Left lung (tissue), 10 donors: ENCODE results near the gene IGIP. TPM values are rescaled to one million over a fixed set of nuclear protein-coding genes. Genes with fewer than 3 reads are reported as not detected.

Experiments
- ATAC-seq: fragments of 200-7000 bp; cut with Tn5 transposase; one replicate; pipeline ENCODE4 v1.9.1; 2020; ENCODE audit warnings: moderate library complexity
- DNase-seq, 4 donors: peaks; one replicate each; pipeline ENCODE4 v3.0.0-alpha.2; 2013 to 2020
- H3K27ac ChIP-seq, 2 donors: fragments of 200-600 bp; sonication (generic) in 1 of 2; one replicate each; pipeline versions ENCODE4 v1.5.0 to v1.8.0; 2020 to 2021
- H3K27me3 ChIP-seq, 2 donors: fragments of 200-600 bp; sonication (generic) in 1 of 2; one replicate each; pipeline versions ENCODE4 v1.5.0 to v1.8.0; 2020 to 2021
- H3K36me3 ChIP-seq, 2 donors: fragments of 200-600 bp; sonication (generic) in 1 of 2; one replicate each; pipeline versions ENCODE4 v1.5.0 to v1.8.0; 2020 to 2021
- H3K4me1 ChIP-seq, 2 donors: fragments of 200-600 bp; one replicate each; pipeline ENCODE4 v1.8.0; 2021
- H3K4me3 ChIP-seq, 2 donors: fragments of 200-600 bp; sonication (generic) in 1 of 2; one replicate each; pipeline versions ENCODE4 v1.5.0 to v1.8.0; 2020 to 2021; ENCODE audit warnings: mild to moderate bottlenecking in 1 of 2
- H3K9me3 ChIP-seq, 2 donors: fragments of 200-600 bp; sonication (generic) in 1 of 2; one replicate each; pipeline versions ENCODE4 v1.5.0 to v1.8.0; 2020 to 2021
- intact Hi-C, 2 donors: fragments of 100-400 bp; cut with DNase I; formaldehyde crosslinking; loops; one replicate each; pipeline versions ENCODE4 v1.11.2 to v1.14.2; 2022
- polyA plus RNA-seq, 6 donors: library from polyadenylated mRNA; unstranded; fragments of 120-200 nt; gene quantifications; one replicate each; pipeline ENCODE4 v1.2.1, GENCODE V29; 2013; ENCODE audit not compliant: insufficient read length in 6 of 6
- total RNA-seq, 2 donors: library from RNA; stranded (reverse); fragmentation: NEBNext Ultra II Directional; extraction: Animal tissue kit (Norgen Biotek cat#: 25700); gene quantifications; one replicate each; pipeline ENCODE4 v1.2.1, GENCODE V29; 2021
- TF ChIP-seq, protein P1 (sequence below), 2 donors: fragments of 200-600 bp; sonication (generic) in 1 of 2; IDR thresholded peaks; one replicate each; pipeline versions ENCODE4 v1.5.0 to v1.8.0; 2021; ENCODE audit warnings: antibody characterized with exemption in 2 of 2
- donor health status: DM: no; HTN: yes; CAD: no.
- donor health status: DM: no; HTN: no; CAD: no.

The IGIP gene
- total and polyA plus RNA-seq, 8 donors, result 4.2 to 13.7 (median 6.0) TPM

DNA sequence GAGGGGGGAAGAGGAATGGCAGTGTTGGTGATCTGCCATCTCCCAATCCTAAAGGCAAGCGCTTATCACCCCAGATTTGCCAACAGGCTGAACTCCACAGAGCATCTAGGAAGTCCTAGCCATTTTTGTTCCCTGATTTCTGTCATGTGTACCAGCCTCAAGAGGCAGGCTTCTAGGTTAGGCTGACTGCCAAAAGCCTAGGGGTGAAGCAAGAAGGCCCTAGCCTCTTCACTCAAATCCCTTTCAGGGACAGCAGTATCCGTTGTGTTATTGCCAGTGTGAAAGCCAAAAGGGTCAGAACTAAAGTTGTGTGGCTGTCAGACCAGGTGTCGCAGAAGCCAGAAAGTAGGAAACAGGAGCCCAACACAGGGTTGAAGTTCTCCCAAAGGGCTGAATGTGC, 14.7 kb downstream of the IGIP start:
- TF ChIP-seq, protein P1, sequence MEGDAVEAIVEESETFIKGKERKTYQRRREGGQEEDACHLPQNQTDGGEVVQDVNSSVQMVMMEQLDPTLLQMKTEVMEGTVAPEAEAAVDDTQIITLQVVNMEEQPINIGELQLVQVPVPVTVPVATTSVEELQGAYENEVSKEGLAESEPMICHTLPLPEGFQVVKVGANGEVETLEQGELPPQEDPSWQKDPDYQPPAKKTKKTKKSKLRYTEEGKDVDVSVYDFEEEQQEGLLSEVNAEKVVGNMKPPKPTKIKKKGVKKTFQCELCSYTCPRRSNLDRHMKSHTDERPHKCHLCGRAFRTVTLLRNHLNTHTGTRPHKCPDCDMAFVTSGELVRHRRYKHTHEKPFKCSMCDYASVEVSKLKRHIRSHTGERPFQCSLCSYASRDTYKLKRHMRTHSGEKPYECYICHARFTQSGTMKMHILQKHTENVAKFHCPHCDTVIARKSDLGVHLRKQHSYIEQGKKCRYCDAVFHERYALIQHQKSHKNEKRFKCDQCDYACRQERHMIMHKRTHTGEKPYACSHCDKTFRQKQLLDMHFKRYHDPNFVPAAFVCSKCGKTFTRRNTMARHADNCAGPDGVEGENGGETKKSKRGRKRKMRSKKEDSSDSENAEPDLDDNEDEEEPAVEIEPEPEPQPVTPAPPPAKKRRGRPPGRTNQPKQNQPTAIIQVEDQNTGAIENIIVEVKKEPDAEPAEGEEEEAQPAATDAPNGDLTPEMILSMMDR (IDR thresholded peaks at IDR 0.05), result no peak
- Histone ChIP-seq H3K36me3 (no peaks in the 10 kb centered on the region), H3K4me3 (no peak overlapping the region), H3K27ac (peak overlapping the region in 1 of 2 donors; percentile 8), H3K4me1 (peaks cover 7 to 12% of the 10 kb centered on the region in 2 donors), H3K27me3 (peaks cover 0 to 7% of the 10 kb centered on the region in 2 donors), H3K9me3 (no peaks in the 10 kb centered on the region)
- peak; percentile 65 for ATAC-seq
- intact Hi-C loops, result loop anchor here in 1 of 2 donors (10.0 kb wide), 1 partner anchor 346 kb away; the partner anchor contains the start of gene PSD2
- DNase-seq, result no peak

DNA sequence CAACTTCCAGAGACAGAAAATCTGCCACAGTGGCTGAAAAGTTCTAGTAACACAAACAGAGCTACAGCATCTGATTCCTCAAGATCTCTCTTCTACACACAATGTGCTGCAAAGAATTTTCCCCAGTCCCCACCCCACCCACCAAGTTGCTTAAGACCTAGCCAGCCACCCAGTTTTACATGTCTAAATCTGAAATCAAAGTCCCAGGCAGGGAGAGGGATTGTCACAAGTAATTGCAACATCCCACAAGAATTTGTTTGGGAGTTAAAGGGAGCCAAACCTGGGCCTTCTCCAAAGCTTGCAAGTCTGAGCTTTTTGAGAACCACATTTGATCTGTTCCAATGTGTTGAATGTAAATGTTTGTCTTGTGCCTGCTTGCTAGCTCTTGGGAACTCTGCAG, 15.5 kb downstream of the IGIP start:
- H3K9me3 ChIP-seq, result no peaks in the 10 kb centered on the region
- TF ChIP-seq, protein P1 (IDR thresholded peaks at IDR 0.05), result no peak
- peak; percentile 19 for ATAC-seq
- DNase-seq, result no peak
- H3K27ac ChIP-seq, result peak overlapping the region in 1 of 2 donors; percentile 8
- peaks cover 15 to 20% of the 10 kb centered on the region in 2 donors for H3K4me1 ChIP-seq
- H3K4me3 ChIP-seq, result no peak overlapping the region
- peaks cover 0 to 15% of the 10 kb centered on the region in 2 donors for H3K27me3 ChIP-seq
- intact Hi-C loops, result loop anchor here in 1 of 2 donors (10.0 kb wide), 1 partner anchor 346 kb away; the partner anchor contains the start of gene PSD2
- no peaks in the 10 kb centered on the region for H3K36me3 ChIP-seq

DNA sequence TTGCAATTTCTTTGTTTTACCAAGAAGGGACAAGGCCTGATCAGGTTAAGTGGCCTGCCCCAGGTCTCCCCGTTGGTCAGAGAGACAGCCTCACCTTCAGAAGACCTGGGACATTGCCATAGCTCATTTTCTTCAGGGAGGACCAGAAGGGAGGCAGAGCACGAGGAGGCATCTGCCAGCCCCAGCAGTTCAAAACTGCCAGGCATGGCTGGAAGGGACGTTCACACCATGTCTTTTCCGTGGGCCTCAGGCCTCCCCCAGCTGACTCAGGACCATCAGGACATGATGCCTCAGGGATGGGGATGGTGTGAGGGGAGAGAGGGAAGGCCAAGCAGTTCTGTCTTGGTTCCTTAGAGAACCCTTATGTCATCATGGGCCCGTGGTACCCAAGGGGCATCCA, 16.5 kb downstream of the IGIP start:
- H3K4me1 ChIP-seq, result peaks cover 17 to 27% of the 10 kb centered on the region in 2 donors

DNA sequence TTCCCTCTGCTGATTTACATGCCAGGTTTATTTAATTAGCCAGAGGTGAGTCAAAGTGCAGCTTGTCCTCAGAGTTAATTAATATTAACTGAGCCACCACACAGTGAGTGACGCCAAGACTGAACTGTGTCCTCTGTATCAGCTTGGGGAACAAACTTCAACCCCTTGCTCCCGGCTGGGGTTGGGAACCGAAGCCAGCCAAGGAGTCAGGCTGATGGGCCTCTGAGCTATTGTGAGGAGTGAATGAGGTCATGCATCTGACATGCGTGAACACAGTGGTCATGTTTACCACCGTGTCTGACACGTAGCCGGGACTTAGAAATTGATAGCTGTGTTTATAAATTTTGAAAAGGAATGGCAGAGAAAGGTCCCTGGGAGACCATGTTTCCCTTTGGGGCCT, 17.1 kb downstream of the IGIP start:
- Histone ChIP-seq H3K9me3 (no peaks in the 10 kb centered on the region), H3K27ac (no peak overlapping the region), H3K4me3 (no peak overlapping the region), H3K36me3 (no peaks in the 10 kb centered on the region), H3K4me1 (peaks cover 17 to 27% of the 10 kb centered on the region in 2 donors), H3K27me3 (peaks cover 0 to 31% of the 10 kb centered on the region in 2 donors)
- intact Hi-C loops, result loop anchor here in 1 of 2 donors (10.0 kb wide), 1 partner anchor 348 kb away; the partner anchor contains the start of gene PSD2
- TF ChIP-seq, protein P1 (IDR thresholded peaks at IDR 0.05), result no peak
- DNase-seq (no peak), ATAC-seq (no peak)

More for the DNA sequence above, 16.5 kb downstream of the IGIP start:
- H3K27ac ChIP-seq, result no peak overlapping the region
- ATAC-seq, result no peak
- DNase-seq, result no peak
- no peak overlapping the region for H3K4me3 ChIP-seq
- H3K27me3 ChIP-seq, result peaks cover 0 to 25% of the 10 kb centered on the region in 2 donors
- TF ChIP-seq, protein P1 (IDR thresholded peaks at IDR 0.05), result no peak
- H3K9me3 ChIP-seq, result no peaks in the 10 kb centered on the region
- intact Hi-C loops, result loop anchor here in 1 of 2 donors (10.0 kb wide), 1 partner anchor 347 kb away; the partner anchor contains the start of gene PSD2
- no peaks in the 10 kb centered on the region for H3K36me3 ChIP-seq

DNA sequence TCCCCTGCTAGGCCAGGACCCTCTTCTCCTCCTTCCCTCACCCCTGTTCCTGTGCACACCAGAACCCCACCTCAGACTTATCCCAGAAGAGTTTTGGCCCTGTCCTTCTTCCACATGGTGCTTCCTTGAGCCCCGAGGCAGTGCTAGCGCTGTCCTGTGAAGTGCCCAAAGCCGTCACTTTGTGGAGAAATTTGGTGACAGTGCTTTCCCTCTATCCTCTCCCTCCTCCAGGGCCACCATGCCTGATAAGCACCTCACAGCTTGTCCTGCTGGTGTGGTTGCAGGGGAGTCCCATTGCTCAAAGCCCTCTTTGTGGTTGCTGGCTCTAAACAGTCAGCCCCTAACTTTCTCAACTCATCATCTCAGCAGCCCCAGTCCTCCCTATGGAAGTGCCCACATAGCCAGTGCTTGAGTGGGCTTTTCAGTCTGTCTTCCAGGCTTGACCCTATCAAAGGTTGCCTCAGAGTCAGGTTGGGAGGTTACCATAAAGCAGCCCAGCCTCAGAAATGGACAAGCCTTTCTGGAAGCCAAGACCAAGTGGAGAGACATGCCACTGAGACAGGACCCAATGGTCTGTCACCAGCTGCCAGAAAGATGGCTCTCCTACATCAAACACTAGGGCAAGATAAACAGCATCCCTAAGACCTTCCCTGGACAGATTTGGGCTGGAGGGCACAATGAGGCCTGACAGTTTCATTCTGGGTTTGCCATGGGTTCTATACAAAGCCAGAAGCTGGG, 18.0 kb downstream of the IGIP start:
- no peak overlapping the region for H3K4me3 ChIP-seq
- H3K27ac ChIP-seq, result no peak overlapping the region
- DNase-seq, result no peak
- TF ChIP-seq, protein P1 (IDR thresholded peaks at IDR 0.05), result no peak
- no peak for ATAC-seq
- intact Hi-C loops, result loop anchor here in 1 of 2 donors (10.0 kb wide), 1 partner anchor 349 kb away; the partner anchor contains the start of gene PSD2
- H3K9me3 ChIP-seq, result no peaks in the 10 kb centered on the region
- H3K27me3 ChIP-seq, result peaks cover 0 to 31% of the 10 kb centered on the region in 2 donors
- H3K36me3 ChIP-seq, result no peaks in the 10 kb centered on the region
- H3K4me1 ChIP-seq, result peaks cover 17 to 27% of the 10 kb centered on the region in 2 donors
